Heart left ventricle (tissue), 16 donors: Measurements from ENCODE around the gene WNT3A. TPM values are rescaled to one million over a fixed set of nuclear protein-coding genes. Genes with fewer than 3 reads are reported as not detected.

Source experiments
- ATAC-seq, 4 donors: fragments of 200-7000 bp; cut with Tn5 transposase; one replicate each; pipeline ENCODE4 v1.9.1; 2020 to 2022; ENCODE audit warnings: moderate library complexity in 4 of 4, mild to moderate bottlenecking in 3 of 4, moderate number of reproducible peaks in 1 of 4
- DNase-seq, 5 donors: peaks; one replicate each; pipeline ENCODE4 v3.0.0-alpha.2; 2020
- H3K27ac ChIP-seq, 12 donors: fragments of 200-600 bp; sonication (generic) in 4 of 12; one replicate each; pipeline versions ENCODE4 v1.5.0 to v1.8.0; 2016 to 2022; ENCODE audit warnings: mild to moderate bottlenecking in 2 of 12
- H3K27me3 ChIP-seq, 9 donors: fragments of 200-600 bp; sonication (generic) in 2 of 9; one replicate each; pipeline versions ENCODE4 v1.5.1 to v1.8.0; 2016 to 2022; ENCODE audit warnings: mild to moderate bottlenecking in 3 of 9
- H3K36me3 ChIP-seq, 9 donors: fragments of 200-600 bp; sonication (generic) in 2 of 9; one replicate each; pipeline versions ENCODE4 v1.5.0 to v1.8.0; 2018 to 2022; ENCODE audit warnings: mild to moderate bottlenecking in 2 of 9
- H3K4me1 ChIP-seq, 12 donors: fragments of 200-600 bp; sonication (generic) in 4 of 12; one replicate each; pipeline versions ENCODE4 v1.5.0 to v1.8.0; 2016 to 2022; ENCODE audit warnings: mild to moderate bottlenecking in 3 of 12
- H3K4me3 ChIP-seq, 12 donors: fragments of 200-600 bp; sonication (generic) in 4 of 12; one replicate each; pipeline versions ENCODE4 v1.5.0 to v1.8.0; 2017 to 2022; ENCODE audit warnings: mild to moderate bottlenecking in 9 of 12, moderate library complexity in 4 of 12
- H3K9me3 ChIP-seq, 12 donors: fragments of 200-600 bp; sonication (generic) in 4 of 12; one replicate each; pipeline versions ENCODE4 v1.5.0 to v1.8.0; 2016 to 2022; ENCODE audit warnings: mild to moderate bottlenecking in 1 of 12
- POLR2A ChIP-seq, 2 donors: fragments of 450-650 bp; IDR thresholded peaks; one replicate each; pipeline ENCODE4 v1.6.1; 2017; ENCODE audit warnings: antibody characterized with exemption in 2 of 2, mild to moderate bottlenecking in 2 of 2, moderate library complexity in 2 of 2
- WGBS, 4 donors: extraction: QIAGEN DNeasy Blood & Tissue Kit in 2 of 4; methylation state at CpG; one replicate each; pipeline versions ENCODE4 v1.1.5 to v1.1.7; 2013 to 2018; 5-methylcytosine and 5-hydroxymethylcytosine counted together
- intact Hi-C, 10 donors: fragments of 100-400 bp; cut with DNase I; formaldehyde crosslinking; loops; one replicate each; pipeline versions ENCODE4 v1.11.1 to v1.14.2; 2022
- polyA plus RNA-seq, 2 donors: library from polyadenylated mRNA; stranded (reverse); fragments of 200-250 nt; gene quantifications; one replicate each; pipeline ENCODE4 v1.2.3, GENCODE V29; 2013
- total RNA-seq, 9 donors: library from RNA; depleted of rRNA in 2 of 9; stranded (reverse); fragments of >200 nt in 2 of 9; fragmentation: NEBNext Ultra II Directional in 3 of 9; extraction: Animal tissue kit (Norgen Biotek cat#: 25700) in 3 of 9; gene quantifications; one replicate each; pipeline versions ENCODE4 v1.1.0 to v1.2.4, GENCODE V29; 2016 to 2023
- TF ChIP-seq, protein P1 (sequence below), 12 donors: fragments of 200-600 bp; sonication (generic) in 4 of 12; IDR thresholded peaks; one replicate each; pipeline versions ENCODE4 v1.5.0 to v1.8.0; 2018 to 2022; ENCODE audit warnings: antibody characterized with exemption in 12 of 12, mild to moderate bottlenecking in 5 of 12
- donor health status: ischemic (EF 13 %, LVEDD 7.1; RV severe dilation, severe dysfunction).
- donor health status: healthy with polysubstance abuse.
- donor health status: DM: no; HTN: yes; CAD: no.
- donor health status: DM: no; HTN: no; CAD: no.
- donor health status: ischemic (EF 25% LVEDD 6.9; RV normal size, moderate dysfunction).
- donor health status: ischemic (EF 25% LVEDD 5.7; RV mildly dilated, moderate dysfunction).
- donor health status: healthy.
- donor health status: DM: yes; HTN: yes; CAD: no.
- donor health status: ischemic (EF 35%, LVEDD 5.7; RV mildly dilated, moderate dysfunction).
- donor health status: nonischemic (EF 11% LVEDD 7.7; RV severe dilation, severe dysfunction).
- donor health status: DM: yes; HTN: yes; CAD: no.
- donor health status: PGD.
- donor health status: ischemic (EF 29% LVEDD 5.4; RV normal size, mild dysfunction).
- donor health status: nonischemic (EF 23%, LVEDD 6.1; RV moderate dilation, normal function).

Gene WNT3A
- total and polyA plus RNA-seq, 11 donors, result not detected

DNA sequence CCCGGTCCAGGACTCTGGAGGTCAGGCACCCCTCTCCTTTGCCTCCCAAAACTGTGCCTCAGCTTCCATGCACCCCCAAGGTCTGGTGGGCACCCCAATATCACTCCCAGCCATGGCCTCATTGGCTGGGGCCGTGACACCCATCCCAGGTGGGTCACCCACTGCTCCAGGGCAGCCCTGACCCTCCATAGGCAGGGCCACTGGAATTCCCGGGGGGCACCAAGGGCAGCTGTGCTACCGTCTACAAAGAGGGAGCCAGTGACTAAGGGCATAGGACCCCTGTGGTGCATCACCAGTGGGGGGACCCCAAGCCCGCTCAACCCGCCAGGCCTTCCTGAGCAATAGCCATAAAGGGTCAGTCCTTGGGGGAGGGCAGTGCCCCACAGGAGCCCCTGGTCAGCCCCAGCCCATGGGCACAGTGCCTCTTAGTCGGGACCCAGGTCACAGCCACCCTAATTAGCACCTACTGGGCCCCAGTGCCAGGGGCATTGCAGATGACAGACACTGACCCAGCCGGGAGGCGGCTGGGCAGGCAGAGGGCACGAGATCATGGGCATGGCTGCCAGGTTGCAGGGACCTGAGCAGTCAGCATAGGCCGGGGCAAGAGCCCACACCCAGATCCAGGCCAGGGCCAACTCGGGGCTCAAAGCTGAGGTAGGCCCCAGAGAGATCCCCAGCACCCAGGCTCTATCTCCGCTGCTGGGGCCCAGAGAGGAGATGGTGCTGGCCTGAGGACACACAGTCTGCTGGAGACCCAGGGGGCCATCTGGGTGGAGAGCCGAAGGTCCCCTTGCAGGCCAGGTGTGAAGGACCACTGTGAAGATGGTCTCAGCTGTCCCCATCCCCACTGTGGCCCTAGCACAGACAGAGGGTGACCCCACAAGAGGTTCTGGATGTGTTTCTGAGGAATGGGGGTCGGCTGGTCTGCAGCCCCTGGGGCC, 56.7 kb downstream of the WNT3A start:
- intact Hi-C loops, result no loop called here
- Histone ChIP-seq H3K4me3 (no peak overlapping the region), H3K36me3 (no peaks in the 10 kb centered on the region), H3K4me1 (peaks cover 0 to 25% (median 6%) of the 10 kb centered on the region in 12 donors), H3K9me3 (no peaks in the 10 kb centered on the region), H3K27me3 (peaks cover 44 to 90% (median 81%) of the 10 kb centered on the region in 9 donors), H3K27ac (no peak overlapping the region)
- no peak for ATAC-seq
- DNase-seq, result peak in 2 of 5 donors; percentile 14 to 50
- 78 to 89% (median 86%) methylated on average over 6 to 15 of the region's 15 CpGs for WGBS, 4 donors
- TF ChIP-seq, protein P1, sequence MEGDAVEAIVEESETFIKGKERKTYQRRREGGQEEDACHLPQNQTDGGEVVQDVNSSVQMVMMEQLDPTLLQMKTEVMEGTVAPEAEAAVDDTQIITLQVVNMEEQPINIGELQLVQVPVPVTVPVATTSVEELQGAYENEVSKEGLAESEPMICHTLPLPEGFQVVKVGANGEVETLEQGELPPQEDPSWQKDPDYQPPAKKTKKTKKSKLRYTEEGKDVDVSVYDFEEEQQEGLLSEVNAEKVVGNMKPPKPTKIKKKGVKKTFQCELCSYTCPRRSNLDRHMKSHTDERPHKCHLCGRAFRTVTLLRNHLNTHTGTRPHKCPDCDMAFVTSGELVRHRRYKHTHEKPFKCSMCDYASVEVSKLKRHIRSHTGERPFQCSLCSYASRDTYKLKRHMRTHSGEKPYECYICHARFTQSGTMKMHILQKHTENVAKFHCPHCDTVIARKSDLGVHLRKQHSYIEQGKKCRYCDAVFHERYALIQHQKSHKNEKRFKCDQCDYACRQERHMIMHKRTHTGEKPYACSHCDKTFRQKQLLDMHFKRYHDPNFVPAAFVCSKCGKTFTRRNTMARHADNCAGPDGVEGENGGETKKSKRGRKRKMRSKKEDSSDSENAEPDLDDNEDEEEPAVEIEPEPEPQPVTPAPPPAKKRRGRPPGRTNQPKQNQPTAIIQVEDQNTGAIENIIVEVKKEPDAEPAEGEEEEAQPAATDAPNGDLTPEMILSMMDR (IDR thresholded peaks at IDR 0.05), result no peak
- TF ChIP-seq POLR2A (IDR thresholded peaks at IDR 0.05), result no peak

DNA sequence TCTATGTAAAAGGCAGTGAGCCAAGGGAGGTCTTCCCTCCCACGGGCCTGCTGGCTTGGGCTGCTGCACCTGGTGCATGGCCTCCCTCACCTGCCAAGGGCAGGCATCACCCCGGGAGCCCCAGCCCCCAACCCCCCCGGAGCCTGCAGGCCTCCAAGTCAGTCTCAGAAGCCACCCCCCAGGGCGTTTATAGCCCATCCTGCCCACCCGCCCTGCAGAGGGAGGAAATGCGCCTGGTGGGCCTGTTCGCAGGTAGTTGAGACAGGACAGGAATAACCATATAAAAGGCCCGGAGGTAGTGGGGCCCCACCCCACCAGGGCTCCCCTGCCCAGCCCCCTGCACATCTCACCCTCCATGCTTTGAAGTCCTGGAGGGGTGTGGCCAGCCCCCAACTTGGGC, 57.5 kb downstream of the WNT3A start:
- intact Hi-C loops, result no loop called here
- Histone ChIP-seq H3K4me3 (no peak overlapping the region), H3K9me3 (no peaks in the 10 kb centered on the region), H3K36me3 (no peaks in the 10 kb centered on the region), H3K27ac (no peak overlapping the region), H3K4me1 (peaks cover 0 to 20% (median 6%) of the 10 kb centered on the region in 12 donors), H3K27me3 (peaks cover 37 to 87% (median 73%) of the 10 kb centered on the region in 9 donors)
- 53 to 100% (median 72%) methylated on average over 1 to 8 of the region's 8 CpGs for WGBS, 4 donors
- ATAC-seq (no peak), DNase-seq (peak in 2 of 5 donors; percentile 23 to 44)
- TF ChIP-seq, protein P1 (IDR thresholded peaks at IDR 0.05), result no peak
- TF ChIP-seq POLR2A (IDR thresholded peaks at IDR 0.05), result no peak

- intact Hi-C loops, result no loop called here
- H3K27me3 ChIP-seq, result peaks cover 31 to 81% (median 67%) of the 10 kb centered on the region in 9 donors
- no peak overlapping the region for H3K27ac ChIP-seq
- ATAC-seq (no peak), DNase-seq (peak in 2 of 5 donors; percentile 21 to 48)
- no peaks in the 10 kb centered on the region for H3K9me3 ChIP-seq
- no peaks in the 10 kb centered on the region for H3K36me3 ChIP-seq
- no peak overlapping the region for H3K4me3 ChIP-seq
- TF ChIP-seq, protein P1 (IDR thresholded peaks at IDR 0.05), result no peak
- no peak for TF ChIP-seq POLR2A (IDR thresholded peaks at IDR 0.05)
- H3K4me1 ChIP-seq, result peaks cover 0 to 13% (median 6%) of the 10 kb centered on the region in 12 donors
- 70 to 75% (median 73%) methylated on average over 8 to 15 of the region's 15 CpGs for WGBS, 4 donors
Observed at GRCh38 chr1:228064741-228065542, 58.1 kb downstream of the WNT3A start.
